ENCODE data around the gene ZNF575. TPM values are rescaled to one million over a fixed set of nuclear protein-coding genes. Genes with fewer than 3 reads are reported as not detected.

ZNF575 gene
- total and polyA plus RNA-seq, 2 experiments from 2014 or later, result 3.1 TPM; not detected in 1

DNA sequence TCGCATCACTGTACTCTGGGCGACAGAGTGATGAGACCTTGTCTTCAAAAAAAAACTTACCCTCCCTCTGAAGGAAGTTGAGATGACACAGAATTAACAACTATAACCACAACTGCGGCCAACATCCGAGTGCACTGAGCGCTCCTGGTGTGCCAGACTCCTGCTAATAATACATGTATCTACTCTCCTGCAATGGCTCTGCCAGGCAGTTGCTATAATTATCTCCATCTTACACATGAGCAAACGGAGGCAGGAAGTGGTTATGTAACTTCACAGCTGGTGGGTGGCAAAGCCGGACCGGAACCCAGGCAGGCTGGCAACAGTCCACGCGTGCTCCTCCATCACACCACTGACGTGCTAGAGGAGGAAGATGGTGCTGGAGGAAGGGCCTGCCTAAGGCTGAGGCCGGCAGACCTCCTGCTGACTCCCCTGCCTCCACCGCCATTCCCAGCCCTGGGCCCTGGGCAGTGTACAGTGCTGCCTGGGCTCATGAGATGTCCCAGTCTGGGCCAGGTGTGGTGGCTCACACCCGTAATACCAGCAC is 29.8 kb downstream of the ZNF575 start:
- H3K4me2 ChIP-seq, result no peak overlapping the region
- H3K9me3 ChIP-seq (ENCODE audit: low read depth), result no peaks in the 10 kb centered on the region
- H3K4me1 ChIP-seq (ENCODE audit: insufficient read depth), result no peaks in the 10 kb centered on the region
- H3K4me3 ChIP-seq, result no peak overlapping the region
- TF ChIP-seq, protein P1, sequence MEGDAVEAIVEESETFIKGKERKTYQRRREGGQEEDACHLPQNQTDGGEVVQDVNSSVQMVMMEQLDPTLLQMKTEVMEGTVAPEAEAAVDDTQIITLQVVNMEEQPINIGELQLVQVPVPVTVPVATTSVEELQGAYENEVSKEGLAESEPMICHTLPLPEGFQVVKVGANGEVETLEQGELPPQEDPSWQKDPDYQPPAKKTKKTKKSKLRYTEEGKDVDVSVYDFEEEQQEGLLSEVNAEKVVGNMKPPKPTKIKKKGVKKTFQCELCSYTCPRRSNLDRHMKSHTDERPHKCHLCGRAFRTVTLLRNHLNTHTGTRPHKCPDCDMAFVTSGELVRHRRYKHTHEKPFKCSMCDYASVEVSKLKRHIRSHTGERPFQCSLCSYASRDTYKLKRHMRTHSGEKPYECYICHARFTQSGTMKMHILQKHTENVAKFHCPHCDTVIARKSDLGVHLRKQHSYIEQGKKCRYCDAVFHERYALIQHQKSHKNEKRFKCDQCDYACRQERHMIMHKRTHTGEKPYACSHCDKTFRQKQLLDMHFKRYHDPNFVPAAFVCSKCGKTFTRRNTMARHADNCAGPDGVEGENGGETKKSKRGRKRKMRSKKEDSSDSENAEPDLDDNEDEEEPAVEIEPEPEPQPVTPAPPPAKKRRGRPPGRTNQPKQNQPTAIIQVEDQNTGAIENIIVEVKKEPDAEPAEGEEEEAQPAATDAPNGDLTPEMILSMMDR (IDR thresholded peaks at IDR 0.05; ENCODE audit: poor library complexity), result no peak
- no peak overlapping the region for H3K27ac ChIP-seq
- WGBS (ENCODE audit: low lambda C conversion rate, missing lambda C conversion rate), result 95% methylated on average over 14 of the region's 14 CpGs
- no peaks in the 10 kb centered on the region for H3K27me3 ChIP-seq
- peaks cover 15% of the 10 kb centered on the region for H3K79me2 ChIP-seq
- no peaks in the 10 kb centered on the region for H3K9me2 ChIP-seq (replicated peaks; ENCODE audit: insufficient read depth)
- no peak for DNase-seq (ENCODE audit: low spot score)
- H4K20me1 ChIP-seq (ENCODE audit: insufficient read depth, poor library complexity, severe bottlenecking), result no peaks in the 10 kb centered on the region
- H3K36me3 ChIP-seq (replicated peaks; ENCODE audit: insufficient read depth, low read depth), result no peaks in the 10 kb centered on the region
- H2AFZ ChIP-seq, result no peak overlapping the region

DNA sequence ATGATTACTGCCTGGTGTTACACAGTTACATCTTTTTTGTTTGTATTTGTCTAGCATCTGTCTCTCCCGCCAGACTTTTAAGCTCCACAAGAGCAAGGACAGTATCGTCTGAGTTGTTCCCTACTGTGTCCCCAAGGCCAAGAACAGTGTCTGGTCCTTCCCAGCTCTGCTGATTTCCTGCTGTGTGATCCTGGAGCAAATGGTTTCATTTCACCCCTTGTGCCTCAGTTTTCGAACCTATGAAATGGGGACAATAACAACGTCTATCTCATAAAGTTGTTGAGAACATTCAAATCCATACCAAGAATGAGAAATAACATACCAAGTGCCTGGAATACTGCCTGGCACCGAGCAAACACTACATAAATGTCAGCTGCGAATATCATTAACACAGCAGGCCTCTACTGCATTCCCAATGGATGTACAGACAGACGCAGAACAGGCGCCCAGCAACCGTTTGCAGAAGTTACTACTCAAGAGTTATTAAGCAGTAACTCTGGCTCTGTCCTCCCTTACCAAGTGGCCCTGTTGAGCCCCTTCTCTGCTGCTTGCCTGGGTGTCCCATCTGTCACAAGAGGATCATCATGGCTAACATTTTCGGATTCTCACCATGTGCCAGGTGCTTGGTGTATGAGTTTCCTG is 30.9 kb downstream of the ZNF575 start:
- WGBS (ENCODE audit: low lambda C conversion rate, missing lambda C conversion rate), result 90% methylated on average over 10 of the region's 10 CpGs

DNA sequence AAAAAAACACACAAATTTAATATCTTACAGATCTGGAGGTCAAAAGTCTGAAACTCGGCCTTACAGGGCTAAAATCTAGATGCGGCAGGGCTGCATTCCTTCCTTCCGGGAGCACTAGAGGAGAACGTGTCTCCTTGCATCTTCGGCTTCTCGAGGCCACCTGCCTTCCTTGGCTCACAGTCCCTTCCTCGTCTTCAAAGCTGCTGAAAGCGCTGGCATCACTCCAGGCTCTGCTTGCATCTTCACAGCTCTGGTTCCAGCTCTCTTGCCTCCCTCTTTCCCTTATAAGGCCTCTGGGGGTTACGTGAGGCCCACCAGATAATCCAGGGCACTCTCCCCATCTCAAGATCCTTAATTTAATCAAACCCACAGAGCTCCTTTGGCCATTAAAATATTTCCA is 31.8 kb downstream of the ZNF575 start:
- no peak overlapping the region for H2AFZ ChIP-seq
- TF ChIP-seq EZH2 (IDR thresholded peaks at IDR 0.05; ENCODE audit: borderline replicate concordance) (no peak), EZH2phosphoT487 (IDR thresholded peaks at IDR 0.05; ENCODE audit: low read depth, severe bottlenecking, unreplicated experiment) (no peak)
- TF ChIP-seq, protein P1 (IDR thresholded peaks at IDR 0.05; ENCODE audit: poor library complexity), result no peak
- no peaks in the 10 kb centered on the region for H3K36me3 ChIP-seq (replicated peaks; ENCODE audit: insufficient read depth, low read depth)
- no peak for DNase-seq (ENCODE audit: low spot score)
- H4K20me1 ChIP-seq (ENCODE audit: insufficient read depth, poor library complexity, severe bottlenecking), result no peaks in the 10 kb centered on the region
- no peaks in the 10 kb centered on the region for H3K4me1 ChIP-seq (ENCODE audit: insufficient read depth)
- H3K27ac ChIP-seq, result no peak overlapping the region
- no peaks in the 10 kb centered on the region for H3K9me3 ChIP-seq (ENCODE audit: low read depth)
- WGBS (ENCODE audit: low lambda C conversion rate, missing lambda C conversion rate), result 94% methylated on average over 9 of the region's 9 CpGs
- H3K4me2 ChIP-seq, result no peak overlapping the region
- H3K79me2 ChIP-seq, result peaks cover 24% of the 10 kb centered on the region
- H3K4me3 ChIP-seq, result no peak overlapping the region
- H3K9me2 ChIP-seq (replicated peaks; ENCODE audit: insufficient read depth), result no peaks in the 10 kb centered on the region
- H3K27me3 ChIP-seq, result no peaks in the 10 kb centered on the region

More for the DNA sequence above, 30.9 kb downstream of the ZNF575 start:
- no peak overlapping the region for H3K4me2 ChIP-seq
- no peak overlapping the region for H2AFZ ChIP-seq
- no peaks in the 10 kb centered on the region for H3K9me3 ChIP-seq (ENCODE audit: low read depth)
- TF ChIP-seq, protein P1 (IDR thresholded peaks at IDR 0.05; ENCODE audit: poor library complexity), result no peak
- TF ChIP-seq EZH2 (IDR thresholded peaks at IDR 0.05; ENCODE audit: borderline replicate concordance) (no peak), EZH2phosphoT487 (IDR thresholded peaks at IDR 0.05; ENCODE audit: low read depth, severe bottlenecking, unreplicated experiment) (no peak)
- no peaks in the 10 kb centered on the region for H3K9me2 ChIP-seq (replicated peaks; ENCODE audit: insufficient read depth)
- H3K27me3 ChIP-seq, result no peaks in the 10 kb centered on the region
- H3K36me3 ChIP-seq (replicated peaks; ENCODE audit: insufficient read depth, low read depth), result no peaks in the 10 kb centered on the region
- H4K20me1 ChIP-seq (ENCODE audit: insufficient read depth, poor library complexity, severe bottlenecking), result no peaks in the 10 kb centered on the region
- peaks cover 20% of the 10 kb centered on the region for H3K79me2 ChIP-seq
- no peak overlapping the region for H3K27ac ChIP-seq
- no peaks in the 10 kb centered on the region for H3K4me1 ChIP-seq (ENCODE audit: insufficient read depth)
- DNase-seq (ENCODE audit: low spot score), result no peak
- no peak overlapping the region for H3K4me3 ChIP-seq
